ENCODE measurements around the gene BTBD6. TPM values are rescaled to one million over a fixed set of nuclear protein-coding genes. Genes with fewer than 3 reads are reported as not detected.

Gene BTBD6
- total and polyA plus RNA-seq, 9 of the 15 experiments (the other 6 are each of a cell fraction or from before 2014, with no cell fraction given) = not detected

DNA sequence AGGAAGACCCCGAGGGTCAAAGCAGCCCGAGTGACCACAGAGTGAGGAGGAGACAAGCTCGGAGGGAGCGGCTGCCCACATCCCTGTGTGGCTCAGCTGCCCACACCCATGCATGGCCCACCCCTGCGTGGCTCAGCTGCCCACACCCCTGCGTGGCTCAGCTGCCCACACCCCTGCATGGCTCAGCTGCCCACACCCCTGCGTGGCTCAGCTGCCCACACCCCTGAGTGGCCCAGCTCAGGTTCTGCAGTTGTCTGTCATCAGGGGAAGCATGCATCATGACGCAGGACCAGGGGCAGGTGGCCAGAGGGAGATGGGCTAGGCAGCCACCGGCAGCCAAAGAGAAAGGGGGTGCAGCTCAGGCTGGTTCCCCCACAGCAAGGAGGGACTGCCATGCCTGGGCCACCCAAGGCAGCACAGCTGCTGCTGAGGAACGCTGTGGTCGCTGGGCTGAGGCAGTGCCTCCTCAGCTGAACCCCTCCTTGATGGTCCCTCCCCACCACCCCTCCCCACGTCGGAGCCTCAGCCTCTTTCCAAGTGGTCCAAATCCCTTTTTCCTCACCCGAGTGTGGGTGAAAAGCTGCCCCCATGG lies 33.9 kb upstream of the BTBD6 start (continued):
- TF ChIP-seq, protein P1, sequence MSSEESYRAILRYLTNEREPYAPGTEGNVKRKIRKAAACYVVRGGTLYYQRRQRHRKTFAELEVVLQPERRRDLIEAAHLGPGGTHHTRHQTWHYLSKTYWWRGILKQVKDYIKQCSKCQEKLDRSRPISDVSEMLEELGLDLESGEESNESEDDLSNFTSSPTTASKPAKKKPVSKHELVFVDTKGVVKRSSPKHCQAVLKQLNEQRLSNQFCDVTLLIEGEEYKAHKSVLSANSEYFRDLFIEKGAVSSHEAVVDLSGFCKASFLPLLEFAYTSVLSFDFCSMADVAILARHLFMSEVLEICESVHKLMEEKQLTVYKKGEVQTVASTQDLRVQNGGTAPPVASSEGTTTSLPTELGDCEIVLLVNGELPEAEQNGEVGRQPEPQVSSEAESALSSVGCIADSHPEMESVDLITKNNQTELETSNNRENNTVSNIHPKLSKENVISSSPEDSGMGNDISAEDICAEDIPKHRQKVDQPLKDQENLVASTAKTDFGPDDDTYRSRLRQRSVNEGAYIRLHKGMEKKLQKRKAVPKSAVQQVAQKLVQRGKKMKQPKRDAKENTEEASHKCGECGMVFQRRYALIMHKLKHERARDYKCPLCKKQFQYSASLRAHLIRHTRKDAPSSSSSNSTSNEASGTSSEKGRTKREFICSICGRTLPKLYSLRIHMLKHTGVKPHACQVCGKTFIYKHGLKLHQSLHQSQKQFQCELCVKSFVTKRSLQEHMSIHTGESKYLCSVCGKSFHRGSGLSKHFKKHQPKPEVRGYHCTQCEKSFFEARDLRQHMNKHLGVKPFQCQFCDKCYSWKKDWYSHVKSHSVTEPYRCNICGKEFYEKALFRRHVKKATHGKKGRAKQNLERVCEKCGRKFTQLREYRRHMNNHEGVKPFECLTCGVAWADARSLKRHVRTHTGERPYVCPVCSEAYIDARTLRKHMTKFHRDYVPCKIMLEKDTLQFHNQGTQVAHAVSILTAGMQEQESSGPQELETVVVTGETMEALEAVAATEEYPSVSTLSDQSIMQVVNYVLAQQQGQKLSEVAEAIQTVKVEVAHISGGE (CRISPR knock-in tag; IDR thresholded peaks at IDR 0.05) = no peak
- no peak for TF ChIP-seq NR2C2 (CRISPR knock-in tag; IDR thresholded peaks at IDR 0.05)
- no peak for TF ChIP-seq NR2C2 (tag; IDR thresholded peaks at IDR 0.05)
- TF ChIP-seq, protein P2, sequence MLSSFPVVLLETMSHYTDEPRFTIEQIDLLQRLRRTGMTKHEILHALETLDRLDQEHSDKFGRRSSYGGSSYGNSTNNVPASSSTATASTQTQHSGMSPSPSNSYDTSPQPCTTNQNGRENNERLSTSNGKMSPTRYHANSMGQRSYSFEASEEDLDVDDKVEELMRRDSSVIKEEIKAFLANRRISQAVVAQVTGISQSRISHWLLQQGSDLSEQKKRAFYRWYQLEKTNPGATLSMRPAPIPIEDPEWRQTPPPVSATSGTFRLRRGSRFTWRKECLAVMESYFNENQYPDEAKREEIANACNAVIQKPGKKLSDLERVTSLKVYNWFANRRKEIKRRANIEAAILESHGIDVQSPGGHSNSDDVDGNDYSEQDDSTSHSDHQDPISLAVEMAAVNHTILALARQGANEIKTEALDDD (IDR thresholded peaks at IDR 0.05) = no peak
- TF ChIP-seq SMAD3 (CRISPR knock-in tag; conservative IDR thresholded peaks at IDR 0.05) = no peak

DNA sequence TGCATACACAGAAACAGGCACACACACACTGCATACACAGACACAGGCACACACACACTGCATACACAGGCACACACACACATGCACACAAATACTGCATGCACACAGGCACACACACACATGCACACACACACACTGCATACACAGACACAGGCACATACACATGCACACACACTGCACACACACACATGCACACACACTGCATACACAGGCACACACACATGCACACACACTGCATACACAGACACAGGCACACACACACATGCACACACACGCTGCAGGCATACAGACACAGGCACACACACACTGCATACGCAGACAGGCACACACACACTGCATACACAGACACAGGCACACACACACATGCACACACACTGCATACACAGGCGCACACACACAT lies 32.7 kb upstream of the BTBD6 start:
- intact Hi-C loops (cut with micrococcal nuclease) = no loop called here
- Histone ChIP-seq H3K36me3 (ENCODE audit: control insufficient read depth, insufficient read depth, low read length) (peaks cover 13% of the 10 kb centered on the region; the same call in 1 of the 3 replicates), H3K27ac (ENCODE audit: extremely low read depth, low read depth, low read length) (no peak overlapping the region), H4K20me1 (replicated peaks; ENCODE audit: control insufficient read depth, insufficient read depth, low read length) (no peaks in the 10 kb centered on the region), H3K4me3 (no peak overlapping the region), H3K9ac (ENCODE audit: insufficient read depth in 1 of 2, low read depth in 2 of 2, low read length in 2 of 2) (no peak overlapping the region), H3K9me3 (replicated peaks; ENCODE audit: control insufficient read depth, insufficient read depth, low read depth, low read length) (no peaks in the 10 kb centered on the region), H3K4me2 (ENCODE audit: insufficient read depth, low read length) (no peak overlapping the region), H3K79me2 (ENCODE audit: control insufficient read depth, insufficient read depth, low read length) (no peaks in the 10 kb centered on the region), H3K27me3 (ENCODE audit: control insufficient read depth in 2 of 2, insufficient read depth in 2 of 2, low read length in 2 of 2) (no peaks in the 10 kb centered on the region), H2AFZ (ENCODE audit: low read depth, low read length) (no peak overlapping the region), H3K4me1 (replicated peaks in 1 of 2; ENCODE audit: control insufficient read depth in 2 of 2, insufficient read depth in 2 of 2, low read length in 2 of 2) (peaks cover 0 to 3% of the 10 kb centered on the region in 2 experiments; a peak in 2 of 5 replicates), H3K9me1 (ENCODE audit: control insufficient read depth, insufficient read depth, low read length) (no peaks in the 10 kb centered on the region)
- 94% methylated on average over 2 of the region's 3 CpGs for WGBS (ENCODE audit: insufficient coverage, low coverage, missing lambda C conversion rate)
- BruUV-seq (replicated peaks) = no TSS peak
- in situ Hi-C loops (cut with MboI) = no loop called here
- DNase-seq (ENCODE audit: extremely low read depth in 1 of 4, low spot score in 3 of 4) (no peak), ATAC-seq (no peak), FAIRE-seq (no peak)
- POLR2A ChIA-PET = no interaction called here
- CTCF ChIA-PET (ENCODE audit: low intra/inter-chr PET ratio) = no interaction called here
- TF ChIP-seq ZNF165 (CRISPR knock-in tag; IDR thresholded peaks at IDR 0.05; ENCODE audit: borderline replicate concordance) (no peak), HOMEZ (CRISPR knock-in tag; IDR thresholded peaks at IDR 0.05) (no peak), E2F3 (CRISPR knock-in tag; IDR thresholded peaks at IDR 0.05) (no peak)
